CD4-positive, alpha-beta T cell treated with Interleukin-21 for 1 hour (primary cell): ENCODE data around the gene NSD2.
"Not testable (repeated sequence)": the region's sequence is repeated elsewhere in the genome, so short reads cannot be mapped to it uniquely, and the experiment has no call there.

ENCODE experiments used
- DNase-seq: peaks from one replicate; pipeline ENCODE4 v3.0.0-alpha.2; 2020

The NSD2 gene

DNA sequence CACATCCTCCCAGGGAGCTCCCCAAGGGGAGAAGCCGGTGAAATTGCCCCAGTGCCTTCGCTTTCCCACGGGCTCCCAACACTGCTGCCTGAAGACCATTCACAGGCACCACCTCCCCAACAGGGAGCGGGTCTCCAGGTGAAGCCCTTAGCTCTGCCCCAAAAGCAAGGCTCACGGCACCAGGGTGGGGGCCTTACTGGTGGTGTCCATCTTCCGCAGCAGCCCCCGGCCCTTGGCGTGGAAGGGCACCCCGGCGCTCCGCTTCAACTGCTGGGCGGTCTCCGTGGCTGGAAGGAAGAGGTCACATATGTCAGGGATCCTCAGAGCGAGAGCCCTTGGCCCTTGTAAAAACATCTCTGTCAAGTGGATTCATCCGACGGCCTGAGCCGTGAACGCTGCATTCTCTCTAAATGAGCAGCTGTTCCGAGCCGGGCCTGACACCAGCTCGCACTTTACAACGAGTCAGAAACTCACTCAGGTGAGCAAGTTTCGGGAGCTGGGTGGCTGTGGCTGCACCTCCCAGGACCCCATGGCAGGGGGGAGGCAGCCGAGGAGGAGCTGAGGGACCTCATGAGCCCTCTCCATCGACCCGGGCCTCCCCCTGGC lies 116.6 kb downstream of the NSD2 start:
- no peak for DNase-seq

DNA sequence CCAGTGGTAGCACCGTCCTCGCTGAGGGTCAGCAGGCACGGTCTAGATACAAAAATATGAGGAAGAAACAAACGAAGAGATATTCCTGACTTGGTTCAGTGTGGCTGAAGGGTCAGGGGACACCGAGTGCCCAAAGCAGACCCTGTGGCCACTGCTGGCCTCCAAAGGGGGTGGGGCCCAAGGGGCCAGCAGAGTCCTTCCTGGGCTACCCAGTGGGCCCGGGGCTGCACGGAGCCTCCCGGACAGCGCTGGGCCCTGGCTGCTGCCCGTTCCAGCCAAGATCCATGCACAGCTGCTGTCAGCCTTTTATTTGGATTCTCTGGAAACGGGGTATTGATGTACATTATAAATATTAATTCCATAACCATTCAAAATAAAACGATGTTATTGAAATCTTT lies 117.1 kb downstream of the NSD2 start:
- no peak for DNase-seq

DNA sequence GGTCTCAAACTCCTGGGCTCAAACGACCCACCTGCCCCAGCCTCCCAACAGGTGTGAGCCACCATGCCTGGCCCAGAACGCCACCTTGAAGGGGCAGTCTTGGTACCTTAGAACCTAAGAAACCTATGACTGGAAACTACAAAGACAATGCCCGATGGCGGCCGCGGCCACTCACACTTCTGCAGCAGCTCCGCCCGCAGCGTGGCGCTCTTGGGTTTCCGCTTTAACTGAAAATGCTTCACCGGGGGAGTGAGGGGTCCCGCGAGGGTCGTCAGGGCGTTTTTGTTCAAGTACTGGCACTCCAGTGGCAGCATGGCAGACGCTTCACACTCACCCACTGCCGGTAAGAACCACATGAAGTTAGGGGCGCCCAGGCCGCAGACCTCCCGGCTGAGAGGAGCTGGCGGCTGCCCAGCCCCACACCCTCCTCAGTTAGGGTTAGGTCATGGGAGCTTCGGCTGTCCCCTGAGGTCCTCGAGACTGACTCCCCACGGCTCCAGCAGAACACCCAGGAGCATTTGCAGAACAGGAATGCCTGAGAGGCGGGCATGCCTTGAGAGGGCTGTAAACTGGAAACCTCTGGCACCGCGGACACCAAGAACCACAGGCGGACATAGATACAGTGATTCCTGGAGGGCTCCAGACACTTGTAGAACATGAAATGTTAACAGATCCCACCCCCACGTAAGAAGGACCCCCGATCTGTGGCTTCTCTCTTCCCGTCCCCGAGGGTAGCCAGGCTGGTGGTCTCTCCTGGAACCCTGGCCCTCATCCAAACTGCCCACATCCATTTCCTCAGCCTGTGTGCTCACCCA lies 118.5 kb downstream of the NSD2 start:
- DNase-seq, result no peak

DNA sequence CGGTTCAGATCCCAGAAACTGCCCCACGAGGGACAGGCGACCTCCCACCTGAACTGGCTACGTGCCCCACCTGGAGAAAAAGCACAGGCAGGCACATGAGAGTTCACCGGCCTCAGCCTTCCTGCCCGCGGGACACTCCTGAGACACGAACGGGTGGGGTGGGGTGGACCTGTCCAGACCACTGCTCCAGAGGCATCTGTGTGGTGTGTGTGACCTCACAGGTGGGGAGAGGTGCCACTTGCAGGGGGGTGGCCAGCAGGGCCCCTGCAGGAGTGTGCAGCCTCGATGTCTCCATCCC lies 119.1 kb downstream of the NSD2 start:
- no peak for DNase-seq

DNA sequence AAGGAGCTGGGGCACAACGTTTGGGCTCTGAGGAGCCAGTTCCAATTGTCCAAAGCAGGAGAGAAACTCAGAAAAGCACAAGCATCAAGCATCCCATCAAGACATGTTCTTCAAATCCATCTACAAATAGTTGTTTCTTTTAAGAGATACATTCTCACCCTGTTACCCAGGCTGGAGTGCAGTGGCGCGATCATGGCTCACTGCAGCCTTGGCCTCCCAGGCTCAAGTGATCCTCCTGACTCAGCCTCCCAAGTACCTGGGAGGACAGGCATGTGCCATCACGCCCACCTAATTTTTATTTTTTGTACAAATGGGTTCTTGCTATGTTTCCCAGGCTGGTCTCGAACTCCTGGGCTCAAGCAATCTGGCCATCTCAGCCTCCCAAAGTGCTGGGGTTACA lies 119.5 kb downstream of the NSD2 start:
- no peak for DNase-seq

DNA sequence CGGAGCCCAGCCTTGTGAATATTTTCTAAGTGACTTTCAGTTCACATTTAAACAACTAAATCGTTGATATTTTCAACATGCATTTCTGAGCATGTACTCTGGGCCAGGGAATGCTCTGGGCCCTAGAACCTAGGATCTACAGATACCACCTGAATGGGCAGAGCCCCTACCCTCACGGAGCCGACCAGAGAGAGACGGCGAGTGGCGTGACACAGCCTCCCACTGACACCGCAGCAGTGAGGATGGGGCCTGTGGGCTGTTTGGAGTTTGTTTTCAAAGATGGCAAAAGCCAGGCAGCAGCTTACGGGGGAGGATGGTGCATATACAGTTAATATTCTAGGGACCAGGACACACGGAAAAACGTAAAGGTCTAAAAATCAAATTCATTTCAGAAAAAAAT lies 119.9 kb downstream of the NSD2 start:
- no peak for DNase-seq

DNA sequence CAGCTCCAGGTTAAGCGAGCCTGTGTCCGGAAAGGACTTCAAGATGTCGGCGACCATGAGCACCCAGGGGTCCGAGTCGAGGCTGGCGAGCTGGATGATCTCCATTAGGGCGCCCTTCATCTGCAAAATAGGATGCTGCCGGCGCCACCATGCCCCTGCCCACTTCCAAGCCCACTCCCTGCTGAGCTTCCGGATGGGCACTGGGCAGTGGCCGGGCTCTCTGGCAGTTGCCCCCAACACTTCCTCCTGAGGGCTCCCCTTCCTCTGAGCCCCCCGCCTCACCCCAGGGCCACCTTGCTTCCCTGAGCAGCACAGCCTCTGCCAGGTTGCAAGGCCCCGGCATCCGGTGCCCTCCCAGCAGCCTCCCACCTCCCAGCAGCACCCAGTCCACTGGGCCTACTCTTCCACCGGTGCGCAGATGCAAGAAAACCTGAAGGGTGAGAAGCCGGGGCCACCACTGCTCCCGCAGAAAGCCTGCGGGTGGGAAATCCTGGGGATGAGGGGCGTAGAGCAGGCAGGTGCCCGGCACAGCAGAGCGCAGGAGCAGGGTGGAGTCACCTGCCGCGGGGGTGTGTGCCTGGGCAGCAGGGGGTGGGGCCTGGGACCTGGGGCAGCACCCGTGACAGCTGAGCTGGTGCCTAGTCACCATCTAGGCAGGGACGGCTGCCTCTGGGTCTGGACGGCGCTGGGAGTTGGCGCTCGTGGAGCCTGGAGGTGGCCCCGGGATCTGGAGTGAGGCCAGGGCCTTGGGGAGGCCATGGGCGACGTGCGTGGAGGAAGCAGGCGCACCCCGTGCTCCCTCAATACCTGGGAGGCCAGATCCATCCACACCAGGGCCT lies 120.6 kb downstream of the NSD2 start:
- no peak for DNase-seq

DNA sequence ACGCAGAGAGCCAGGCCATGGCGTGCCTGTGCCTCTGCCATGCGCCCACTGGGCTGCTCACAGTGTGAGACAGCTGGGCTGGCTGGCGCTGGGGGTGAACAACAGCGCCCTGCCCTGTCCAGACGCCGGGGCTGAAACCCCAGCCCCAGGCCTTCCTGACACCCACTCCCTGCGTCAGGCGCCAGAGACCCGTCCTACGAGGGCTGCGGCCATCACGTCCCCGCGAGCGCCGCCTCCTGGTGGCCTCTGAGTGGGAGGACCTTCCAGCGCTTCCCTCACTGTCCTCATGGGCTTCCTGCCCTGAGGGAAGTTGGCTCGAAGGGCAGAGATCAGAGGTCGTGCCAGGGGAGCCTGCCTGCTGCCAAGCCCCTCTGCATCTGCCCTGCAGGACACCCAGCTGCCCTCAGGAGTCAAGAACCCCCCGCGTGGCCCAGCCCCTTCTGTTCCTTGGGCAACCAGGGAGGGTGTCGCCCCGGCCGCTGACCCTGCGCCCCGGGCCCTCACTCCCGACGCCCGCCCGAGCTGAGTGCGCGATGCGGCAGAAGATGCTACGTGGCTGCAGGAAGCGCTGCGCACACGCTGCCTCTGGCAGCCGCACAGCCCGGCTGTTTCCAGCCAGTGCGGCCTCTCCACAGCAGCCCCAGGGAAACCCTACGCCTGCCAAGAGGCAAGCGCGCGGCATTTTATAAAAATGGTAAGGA lies 121.4 kb downstream of the NSD2 start:
- no peak for DNase-seq

DNA sequence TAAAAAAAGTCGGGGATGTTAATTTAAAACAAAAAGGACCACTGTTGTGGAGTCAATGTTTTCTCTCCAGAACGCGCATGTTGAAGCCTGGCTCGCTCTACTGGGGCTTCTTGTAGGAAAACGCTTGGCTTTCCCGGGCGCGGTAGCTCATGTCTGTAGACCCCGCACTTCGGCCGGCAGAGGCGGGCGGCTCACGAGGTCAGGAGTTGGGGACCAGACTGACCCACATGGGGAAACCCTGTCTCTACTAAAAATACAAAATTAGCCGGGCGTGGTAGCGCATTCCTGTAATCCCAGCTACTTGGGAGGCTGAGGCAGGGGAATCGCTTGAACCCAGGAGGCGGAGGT lies 122.0 kb downstream of the NSD2 start:
- DNase-seq, result no peak

DNA sequence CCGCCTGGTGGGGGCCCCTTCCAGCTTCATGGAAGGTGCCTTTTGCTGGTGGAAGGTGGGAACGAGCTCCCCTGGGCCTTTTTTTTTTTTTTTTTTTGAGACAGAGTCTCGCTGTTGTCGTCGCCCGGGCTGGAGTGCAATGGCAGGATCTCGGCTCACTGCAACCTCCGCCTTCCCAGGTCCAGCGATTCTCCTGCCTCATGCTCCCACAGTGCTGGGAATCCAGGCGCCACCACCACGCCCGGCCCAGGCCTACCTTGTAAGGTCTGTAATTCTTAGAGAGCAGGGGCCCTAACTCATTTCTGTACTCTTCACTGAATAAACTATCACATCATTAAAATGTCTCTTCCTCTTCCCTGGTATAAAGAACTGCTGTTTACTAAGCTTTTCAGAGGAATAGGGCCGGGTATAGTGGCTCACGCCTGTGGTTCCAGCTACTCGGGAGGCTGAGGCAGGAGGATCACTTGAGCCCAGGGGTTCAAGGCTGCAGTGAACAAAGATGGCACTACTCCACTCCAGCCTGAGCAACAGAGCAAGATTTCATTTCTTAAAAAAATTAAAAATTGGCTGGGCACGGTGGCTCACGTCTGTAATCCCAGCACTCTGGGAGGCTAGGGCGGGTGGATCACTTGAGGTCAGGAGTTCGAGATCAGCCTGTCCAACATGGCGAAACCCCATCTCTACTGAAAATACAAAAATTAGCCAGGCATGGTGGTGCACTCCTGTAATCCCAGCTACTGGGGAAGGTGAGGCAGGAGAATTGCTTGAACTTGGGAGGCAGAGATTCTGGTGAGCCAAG lies 122.7 kb downstream of the NSD2 start:
- DNase-seq, result not testable (repeated sequence)

DNA sequence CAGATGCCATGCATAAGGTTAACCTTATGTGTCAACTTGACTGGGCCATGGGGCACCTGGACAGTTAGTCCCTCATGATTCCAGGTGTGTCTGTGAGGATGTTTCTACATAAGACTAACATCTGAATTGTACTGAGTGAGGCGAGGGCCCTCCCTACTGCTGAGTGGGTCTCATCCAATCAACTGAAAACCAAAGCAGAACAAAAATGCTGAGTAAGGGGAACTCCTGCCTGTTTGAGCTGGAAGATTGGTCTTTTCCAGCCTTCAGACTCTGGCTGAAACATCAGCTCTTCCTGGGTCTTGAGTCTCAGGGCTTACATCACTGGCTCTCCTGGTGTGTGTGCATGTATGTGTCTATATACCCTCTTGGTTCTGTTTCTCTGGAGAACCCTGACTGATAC lies 123.7 kb downstream of the NSD2 start:
- no peak for DNase-seq

DNA sequence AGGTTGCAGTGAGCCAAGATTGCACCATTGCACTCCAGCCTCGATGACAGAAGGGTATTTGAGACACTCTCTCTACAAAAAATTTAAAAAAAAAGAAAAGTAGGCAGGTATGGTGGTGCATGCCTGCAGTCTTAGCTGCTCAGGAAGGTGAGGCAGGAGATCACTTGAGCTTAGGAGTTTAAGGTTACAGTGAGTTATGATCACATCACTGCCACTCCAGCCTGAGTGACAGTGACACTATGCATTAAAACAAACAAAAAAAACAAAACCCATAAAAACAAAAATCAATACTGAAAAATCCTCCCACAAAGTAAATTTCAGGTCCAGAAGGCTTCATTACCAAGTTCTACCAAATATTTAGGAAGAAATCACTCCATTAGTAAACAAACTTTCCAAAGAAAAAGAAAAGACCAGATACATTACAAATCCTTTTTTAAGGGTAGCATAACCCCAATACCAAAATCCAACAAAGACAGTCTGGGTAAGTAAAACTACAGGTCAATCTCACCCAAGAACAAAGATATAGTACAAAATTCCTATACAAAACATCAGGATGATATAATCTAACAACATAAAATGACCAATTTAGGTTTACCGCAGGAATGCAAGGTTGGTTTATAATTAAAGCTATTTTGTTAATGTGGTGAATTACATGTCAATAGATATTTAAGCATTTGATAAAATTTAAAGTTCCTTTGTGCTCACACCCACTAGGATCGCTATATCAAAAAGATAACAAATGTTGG lies 125.8 kb downstream of the NSD2 start:
- DNase-seq, result no peak

DNA sequence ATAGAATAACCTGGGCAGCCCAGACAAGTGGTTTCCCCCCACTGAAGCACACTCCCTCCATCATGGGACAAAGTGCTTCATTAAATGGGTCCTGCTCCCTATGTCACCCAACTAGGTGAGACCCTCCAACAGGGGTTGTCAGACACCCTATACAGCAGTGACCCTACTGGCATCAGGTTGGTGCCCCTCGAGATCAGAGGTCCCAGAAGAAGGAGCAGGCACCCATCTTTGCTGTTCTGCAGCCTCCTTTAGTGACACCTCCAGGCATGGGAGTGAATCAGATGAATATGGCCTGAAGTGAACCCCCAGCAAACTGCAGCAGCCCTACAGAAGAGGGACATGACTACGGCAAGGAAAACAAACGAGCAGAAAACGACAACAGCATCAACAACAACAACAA lies 126.5 kb downstream of the NSD2 start:
- DNase-seq, result no peak

DNA sequence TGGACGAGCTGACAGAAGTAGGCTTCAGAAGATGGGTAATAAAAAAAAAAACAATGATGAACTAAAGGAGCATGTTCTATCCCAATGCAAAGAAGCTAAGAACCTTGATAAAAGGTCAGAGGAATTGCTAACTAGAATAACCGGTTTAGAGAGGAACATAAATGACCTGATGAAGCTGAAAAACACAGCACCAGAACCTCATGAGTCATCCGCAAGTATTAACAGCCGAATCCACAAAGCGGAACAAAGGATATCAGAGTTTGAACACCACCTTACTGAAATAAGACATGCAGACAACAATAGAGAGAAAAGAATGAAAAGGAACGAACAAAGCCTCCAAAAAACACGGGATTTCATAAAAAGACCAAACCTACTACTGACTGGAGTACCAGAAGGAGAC lies 127.1 kb downstream of the NSD2 start:
- DNase-seq, result no peak

DNA sequence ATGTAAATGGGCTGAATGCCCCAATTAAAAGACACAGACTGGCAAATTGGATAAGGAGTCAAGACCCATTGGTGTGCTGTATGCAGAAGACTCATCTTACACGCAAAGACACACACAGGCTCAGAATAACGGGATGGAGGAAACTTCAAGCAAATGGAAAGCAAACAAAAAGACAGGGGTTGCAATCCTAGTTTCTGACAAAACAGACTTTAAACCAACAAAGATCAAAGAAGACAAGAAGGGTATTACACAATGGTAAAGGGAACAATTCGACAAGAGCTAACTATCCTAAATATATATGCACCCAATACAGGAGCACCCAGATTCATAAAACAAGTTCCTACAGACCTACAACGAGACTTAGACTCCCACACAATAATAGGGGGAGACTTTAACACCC lies 128.1 kb downstream of the NSD2 start:
- not testable (repeated sequence) for DNase-seq

DNA sequence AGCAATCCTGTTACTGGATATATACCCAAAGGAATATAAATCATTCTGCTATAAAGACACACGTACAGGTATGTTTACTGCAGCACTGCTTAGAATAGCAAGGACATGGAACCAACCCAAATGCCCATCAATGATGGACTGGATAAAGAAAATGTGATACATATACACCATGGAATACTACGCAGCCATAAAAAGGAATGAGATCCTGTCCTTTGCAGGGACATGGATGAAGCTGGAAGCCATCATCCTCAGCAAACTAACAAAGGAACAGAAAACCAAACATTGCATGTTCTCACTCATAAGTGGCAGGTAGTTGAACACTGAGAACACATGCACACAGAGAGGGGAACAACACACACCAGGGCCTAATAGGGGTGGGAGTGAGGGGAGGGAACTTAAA lies 132.2 kb downstream of the NSD2 start:
- not testable (repeated sequence) for DNase-seq

DNA sequence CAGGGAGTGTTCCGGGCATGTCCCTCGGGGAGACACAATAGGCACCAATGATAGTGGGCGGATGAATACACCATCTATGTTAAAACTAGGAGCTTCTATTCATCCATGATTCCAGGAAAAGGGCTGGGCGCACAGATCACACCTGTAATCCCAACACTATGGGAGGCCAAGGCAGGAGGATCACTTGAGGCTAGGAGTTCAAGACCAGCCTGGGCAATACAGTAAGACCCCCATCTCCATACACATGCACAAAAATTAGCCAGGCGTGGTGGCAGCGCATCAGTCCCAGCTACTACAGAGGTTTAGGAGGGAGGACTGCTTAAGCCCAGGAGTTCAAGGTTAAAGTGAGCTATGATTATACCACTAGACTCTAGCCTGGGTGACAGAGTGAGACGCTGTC lies 135.2 kb downstream of the NSD2 start:
- no peak for DNase-seq

DNA sequence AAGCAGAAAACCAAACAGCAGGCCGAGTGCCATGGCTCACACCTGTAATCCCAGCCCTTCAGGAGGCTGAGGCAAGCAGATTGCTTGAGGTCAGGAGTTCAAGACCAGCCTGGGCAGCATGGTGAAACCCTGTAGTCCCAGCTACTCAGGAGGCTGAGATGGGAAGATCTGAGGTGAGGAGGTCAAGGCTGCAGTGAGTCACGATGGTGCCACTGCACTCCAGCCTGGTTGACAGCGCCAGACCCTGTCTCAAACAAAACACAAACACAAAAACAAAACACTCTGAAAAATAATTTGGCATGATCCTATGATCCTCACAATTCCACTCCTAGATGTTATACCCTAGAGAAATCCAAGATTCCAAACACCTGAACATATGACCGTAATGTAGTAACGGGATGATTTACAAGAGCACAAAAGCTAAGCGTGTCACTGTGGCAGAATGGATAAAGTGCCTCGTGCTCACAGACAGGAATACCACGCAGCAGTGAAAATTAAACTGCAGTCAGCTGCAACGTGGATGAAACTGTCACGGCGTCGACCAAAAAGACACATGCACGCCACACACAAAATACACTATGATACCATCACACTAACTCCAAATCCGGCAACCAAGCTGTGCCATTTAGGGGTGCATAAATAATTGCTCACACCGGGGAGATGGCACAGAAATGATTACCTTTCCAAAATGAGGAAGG lies 135.9 kb downstream of the NSD2 start:
- no peak for DNase-seq

DNA sequence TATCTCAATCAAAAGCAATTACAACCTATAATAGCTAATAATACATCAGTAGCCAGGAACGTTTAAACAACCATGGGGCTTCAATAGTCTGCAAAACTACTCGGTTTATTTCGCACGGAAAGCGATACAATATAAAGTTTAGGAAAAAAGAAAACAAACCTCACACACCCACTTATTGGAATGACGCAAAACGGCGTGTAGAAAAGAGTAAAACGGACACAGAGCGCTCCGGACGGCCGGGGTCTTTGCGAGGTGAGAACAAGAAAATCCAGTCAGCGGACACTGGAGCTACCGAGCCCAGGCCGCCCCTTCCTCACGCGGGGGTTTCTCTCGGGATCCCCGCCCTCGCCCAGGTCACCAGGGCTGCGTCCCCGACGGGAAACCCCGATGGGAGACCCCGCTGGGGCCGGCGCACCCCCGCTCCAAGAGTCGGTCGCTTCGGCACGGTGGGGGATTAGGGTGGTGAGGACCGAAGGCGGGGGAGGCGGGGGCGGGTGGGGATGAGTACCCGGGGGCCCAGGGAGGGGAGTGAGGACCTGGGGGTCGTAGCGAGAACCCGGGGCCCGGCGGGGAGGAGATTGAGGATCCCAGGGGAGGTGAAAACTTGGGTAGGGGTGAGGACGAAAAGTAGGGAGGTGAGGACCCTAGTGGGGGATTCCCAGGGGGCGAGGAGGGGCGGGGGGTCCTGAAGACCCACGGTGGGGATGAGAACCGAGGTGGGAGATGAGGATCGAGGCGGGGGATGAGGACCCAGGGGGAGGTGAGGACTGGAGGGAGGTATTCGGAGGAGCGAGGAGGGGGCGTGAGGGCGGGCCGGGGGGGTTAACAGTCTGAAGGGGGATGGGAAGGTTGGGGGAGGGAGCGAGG lies 136.8 kb downstream of the NSD2 start:
- DNase-seq, result no peak

DNA sequence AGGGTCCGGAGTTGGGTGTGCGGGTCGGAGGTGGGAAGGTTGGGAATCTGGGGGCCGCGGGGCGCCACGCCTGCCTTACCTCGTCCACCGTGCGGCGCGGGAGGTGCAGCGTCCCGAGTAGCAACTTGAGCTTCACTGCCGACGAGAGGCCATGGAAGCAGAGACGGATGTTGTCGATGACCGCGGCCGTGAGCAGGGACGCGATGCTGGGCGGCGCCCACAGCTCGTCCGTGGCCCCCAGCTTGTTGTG lies 137.4 kb downstream of the NSD2 start:
- no peak for DNase-seq
